Mesothelial cell of epicardium (in vitro differentiated cells): ENCODE results near the gene GOLM1. TPM values are rescaled to one million over a fixed set of nuclear protein-coding genes. Genes with fewer than 3 reads are reported as not detected.
A peak's percentile ranks its signal among the peaks of the same experiment; 100 is the strongest.
"Not testable (repeated sequence)": the region's sequence is repeated elsewhere in the genome, so short reads cannot be mapped to it uniquely, and the experiment has no call there.

Experiments
- DNase-seq, 2 experiments: peaks; one replicate each; pipeline ENCODE4 v3.0.0; 2021; ENCODE audit warnings: low spot score in 2 of 2; ENCODE audit not compliant: unreplicated experiment in 2 of 2
- H3K27ac Mint-ChIP-seq: 2 replicates; pipeline ENCODE4 v1.8.0; 2021; ENCODE audit warnings: mixed read lengths
- H3K27me3 Mint-ChIP-seq: 2 replicates; pipeline ENCODE4 v1.8.0; 2021; ENCODE audit warnings: low read depth, mixed read lengths
- H3K36me3 Mint-ChIP-seq: 2 replicates; pipeline ENCODE4 v1.8.0; 2021; ENCODE audit warnings: mixed read lengths
- H3K4me1 Mint-ChIP-seq: 2 replicates; pipeline ENCODE4 v1.8.0; 2021; ENCODE audit warnings: mixed read lengths
- H3K4me3 Mint-ChIP-seq: 2 replicates; pipeline ENCODE4 v1.8.0; 2021; ENCODE audit warnings: mild to moderate bottlenecking, moderate library complexity, mixed read lengths
- H3K9me3 Mint-ChIP-seq: 2 replicates; pipeline ENCODE4 v1.8.0; 2021; ENCODE audit warnings: mixed read lengths
- CTCF ChIP-seq: fragments of 200-600 bp; sonication (generic); IDR thresholded peaks from one replicate; pipeline ENCODE4 v1.5.0; 2021; ENCODE audit warnings: antibody characterized with exemption; ENCODE audit not compliant: unreplicated experiment
- total RNA-seq: library from RNA; stranded (reverse); gene quantifications from 3 replicates; pipeline ENCODE4 v1.2.1, GENCODE V29; 2021

GOLM1 gene
- total RNA-seq: 101 to 109 TPM (median 106 TPM) in 3 replicates

GRCh38 chr9:86098824-86099700 is at the start of gene GOLM1:
Gene GOLM1 (minus strand): TSS chr9:86099558. CDS start chr9:86079320, 20,238 bp downstream.
- Mint-ChIP-seq H3K4me1 (peaks cover 39% of the 10 kb centered on the region), H3K27ac (peak within 1 kb of the TSS; percentile 85), H3K36me3 (peaks cover 2% of the 10 kb centered on the region), H3K27me3 (no peaks in the 10 kb centered on the region), H3K9me3 (no peaks in the 10 kb centered on the region), H3K4me3 (peak within 1 kb of the TSS; percentile 80)
- peak; percentile 52 to 73 for DNase-seq
- TF ChIP-seq CTCF: no peak

- H3K27me3 Mint-ChIP-seq, DNase-seq, H3K4me3 Mint-ChIP-seq, H3K36me3 Mint-ChIP-seq, H3K27ac Mint-ChIP-seq: not testable (repeated sequence)
- peaks cover 20% of the 10 kb centered on the region for H3K9me3 Mint-ChIP-seq
- peaks cover 30% of the 10 kb centered on the region for H3K4me1 Mint-ChIP-seq
Measured at GRCh38 chr9:86146671-86147070, 47.3 kb upstream of the GOLM1 start.

GRCh38 chr9:86145960-86146359 is 46.6 kb upstream of the GOLM1 start:
- not testable (repeated sequence) for H3K4me3 Mint-ChIP-seq, DNase-seq, H3K27ac Mint-ChIP-seq, H3K27me3 Mint-ChIP-seq, H3K36me3 Mint-ChIP-seq
- Mint-ChIP-seq H3K9me3 (peaks cover 20% of the 10 kb centered on the region), H3K4me1 (peaks cover 34% of the 10 kb centered on the region)

- peaks cover 28% of the 10 kb centered on the region for H3K4me1 Mint-ChIP-seq
- H3K27me3 Mint-ChIP-seq: peaks cover 12% of the 10 kb centered on the region
- peaks cover 20% of the 10 kb centered on the region for H3K9me3 Mint-ChIP-seq
- H3K36me3 Mint-ChIP-seq: peaks cover 8% of the 10 kb centered on the region
- TF ChIP-seq CTCF: no peak
- no peak overlapping the region for H3K4me3 Mint-ChIP-seq
- H3K27ac Mint-ChIP-seq: no peak overlapping the region
- no peak for DNase-seq
Measured at GRCh38 chr9:86142973-86143372, 43.6 kb upstream of the GOLM1 start.

GRCh38 chr9:86141843-86142242 is 42.5 kb upstream of the GOLM1 start:
- H3K9me3 Mint-ChIP-seq: peaks cover 14% of the 10 kb centered on the region
- peaks cover 28% of the 10 kb centered on the region for H3K4me1 Mint-ChIP-seq
- TF ChIP-seq CTCF: no peak
- H3K36me3 Mint-ChIP-seq: peaks cover 6% of the 10 kb centered on the region
- no peak overlapping the region for H3K4me3 Mint-ChIP-seq
- DNase-seq: no peak
- peaks cover 12% of the 10 kb centered on the region for H3K27me3 Mint-ChIP-seq
- H3K27ac Mint-ChIP-seq: no peak overlapping the region

- H3K9me3 Mint-ChIP-seq: no peaks in the 10 kb centered on the region
- no peak for TF ChIP-seq CTCF
- H3K36me3 Mint-ChIP-seq: no peaks in the 10 kb centered on the region
- DNase-seq: no peak
- peaks cover 13% of the 10 kb centered on the region for H3K27me3 Mint-ChIP-seq
- peaks cover 8% of the 10 kb centered on the region for H3K4me1 Mint-ChIP-seq
- no peak overlapping the region for H3K4me3 Mint-ChIP-seq
- no peak overlapping the region for H3K27ac Mint-ChIP-seq
Measured at GRCh38 chr9:86135371-86135770, 36.0 kb upstream of the GOLM1 start.
